GM19468 (cell line): ENCODE measurements around the gene CKAP5.
"Not testable (repeated sequence)": the region's sequence is repeated elsewhere in the genome, so short reads cannot be mapped to it uniquely, and the experiment has no call there.

Experiments used
- ATAC-seq: cut with Tn5 transposase; IDR thresholded peaks from one replicate; pipeline ENCODE4 v1.9.1; 2021; ENCODE audit warnings: mild to moderate bottlenecking, moderate library complexity, moderate number of reproducible peaks; ENCODE audit not compliant: unreplicated experiment; ENCODE audit errors: extremely low read depth

CKAP5 gene

DNA sequence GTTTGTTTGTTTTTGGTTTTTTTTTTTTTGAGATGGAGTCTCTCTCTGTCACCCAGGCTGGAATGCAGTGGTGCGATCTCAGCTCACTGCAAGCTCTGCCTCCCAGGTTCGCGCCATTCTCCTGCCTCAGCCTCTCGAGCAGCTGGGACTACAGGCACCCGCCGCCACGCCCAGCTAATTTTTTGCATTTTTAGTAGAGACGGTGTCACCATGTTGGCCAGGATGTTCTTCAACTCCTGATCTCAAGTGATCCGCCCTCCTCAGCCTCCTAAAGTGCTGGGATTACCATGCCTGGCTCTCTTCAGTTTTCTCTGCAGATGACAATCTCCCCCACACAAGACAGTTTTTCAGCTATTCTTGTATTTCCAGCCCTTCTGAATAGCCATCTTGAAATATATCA is 136.7 kb downstream of the CKAP5 start:
- not testable (repeated sequence) for ATAC-seq

DNA sequence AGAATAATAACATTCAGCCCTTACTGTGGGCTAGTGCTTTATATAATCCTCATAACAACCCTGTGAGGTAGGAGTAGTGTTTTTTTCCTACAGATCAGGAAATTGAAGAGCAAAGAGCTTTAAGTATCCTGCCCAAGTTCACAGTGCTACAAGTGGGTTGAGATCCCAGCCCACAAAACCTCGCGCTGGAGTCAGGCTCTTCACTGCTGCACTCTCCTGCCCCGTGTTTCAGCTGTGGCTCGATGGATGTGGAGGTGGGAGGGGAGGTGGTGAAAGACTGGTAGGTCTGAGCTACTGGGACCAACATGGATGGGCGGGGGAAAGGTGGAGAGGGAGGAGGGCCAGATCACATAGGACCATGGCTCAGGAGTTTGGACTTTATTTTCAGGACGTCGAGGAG is 139.2 kb downstream of the CKAP5 start:
- no peak for ATAC-seq

DNA sequence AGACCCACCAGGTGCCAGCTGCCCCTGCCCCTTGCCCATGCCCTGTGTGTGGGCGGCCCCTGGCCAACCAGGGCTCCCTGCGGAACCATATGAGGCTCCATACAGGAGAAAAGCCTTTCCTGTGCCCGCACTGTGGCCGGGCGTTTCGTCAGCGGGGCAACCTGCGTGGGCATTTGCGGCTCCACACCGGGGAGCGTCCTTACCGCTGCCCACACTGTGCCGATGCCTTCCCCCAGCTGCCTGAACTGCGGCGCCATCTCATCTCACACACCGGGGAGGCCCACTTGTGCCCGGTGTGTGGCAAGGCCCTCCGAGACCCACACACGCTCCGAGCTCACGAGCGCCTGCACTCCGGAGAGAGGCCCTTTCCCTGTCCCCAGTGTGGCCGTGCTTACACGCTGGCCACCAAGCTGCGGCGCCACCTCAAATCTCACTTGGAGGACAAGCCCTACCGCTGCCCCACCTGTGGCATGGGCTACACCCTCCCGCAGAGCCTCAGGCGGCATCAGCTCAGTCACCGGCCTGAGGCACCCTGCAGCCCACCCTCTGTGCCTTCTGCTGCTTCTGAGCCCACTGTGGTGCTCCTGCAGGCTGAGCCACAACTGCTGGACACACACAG is 140.9 kb downstream of the CKAP5 start:
- ATAC-seq, result no peak

DNA sequence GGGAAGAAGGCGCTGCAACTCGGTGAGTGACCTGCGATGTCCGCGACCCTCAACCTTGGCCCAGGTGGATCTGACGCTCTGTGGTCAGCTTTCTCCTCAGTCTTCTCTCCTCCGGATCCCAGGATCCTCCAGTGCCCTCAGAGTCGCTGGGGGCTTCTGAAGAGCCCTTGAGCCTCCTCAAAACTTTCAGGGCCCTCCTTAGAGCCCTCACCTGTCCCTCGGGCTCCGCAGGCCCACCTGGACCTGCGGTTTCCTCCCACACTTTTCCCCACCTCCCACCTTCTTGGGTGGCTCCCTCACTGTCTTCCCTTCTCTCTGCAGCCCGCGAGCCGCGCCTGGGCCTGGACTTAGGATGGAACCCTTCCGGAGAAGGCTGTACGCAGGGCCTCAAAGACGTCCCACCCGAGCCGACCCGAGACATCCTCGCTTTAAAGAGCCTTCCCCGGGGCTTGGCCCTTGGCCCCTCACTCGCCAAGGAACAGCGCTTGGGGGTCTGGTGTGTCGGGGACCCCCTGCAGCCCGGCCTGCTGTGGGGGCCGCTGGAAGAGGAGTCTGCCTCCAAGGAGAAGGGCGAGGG is 144.9 kb downstream of the CKAP5 start:
- no peak for ATAC-seq

DNA sequence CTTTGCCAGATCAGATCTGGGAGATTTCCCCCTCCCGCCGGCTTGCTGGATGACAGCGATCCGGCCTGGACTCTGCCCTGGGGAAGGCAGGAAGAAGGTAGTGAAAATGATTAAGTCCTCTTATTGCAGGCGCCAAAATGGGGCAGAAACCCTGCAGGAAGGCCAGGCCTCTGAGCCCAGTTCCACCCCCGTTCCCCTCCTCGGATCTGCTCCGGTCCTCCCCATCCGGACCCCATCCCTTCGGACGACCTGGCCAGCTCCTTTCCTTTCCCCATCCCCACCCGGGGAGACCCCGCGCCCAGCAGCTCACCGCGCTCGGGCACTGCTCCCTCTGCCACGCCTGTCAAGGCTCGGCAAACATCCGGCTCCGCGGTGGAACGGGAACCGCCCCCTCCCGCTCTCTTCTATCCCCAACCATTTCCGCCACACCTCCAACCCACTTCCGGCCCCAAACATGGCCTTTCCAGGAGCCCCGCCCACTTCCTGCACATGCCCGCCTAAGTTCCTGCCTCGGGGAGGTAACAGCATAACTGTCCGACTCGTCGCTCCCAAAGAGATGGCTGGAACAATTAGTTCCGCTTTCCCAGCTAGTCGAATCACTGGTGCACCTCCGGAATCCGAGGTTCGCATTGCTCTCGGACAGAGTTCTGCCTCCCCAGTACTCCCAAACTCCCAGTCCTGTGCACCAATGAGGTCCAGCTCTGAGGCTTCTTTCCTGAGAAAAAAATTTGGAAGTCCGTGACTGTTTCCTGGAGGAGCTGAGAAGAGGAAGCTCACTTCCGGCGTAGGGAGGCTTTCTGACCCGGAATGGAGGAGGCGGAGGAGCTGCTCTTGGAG is 145.6 kb downstream of the CKAP5 start, which contains the start of the genes ARHGAP1 and ZNF408:
ARHGAP1 (minus strand) TSS at position 379 of the 837 bp plus-strand sequence. CDS start 4,512 bp downstream, outside the sequence.
ZNF408 (plus strand) TSS at position 791 of the 837 bp plus-strand sequence; CDS start at position 808, 17 bp downstream.
- peak; percentile 87 for ATAC-seq

DNA sequence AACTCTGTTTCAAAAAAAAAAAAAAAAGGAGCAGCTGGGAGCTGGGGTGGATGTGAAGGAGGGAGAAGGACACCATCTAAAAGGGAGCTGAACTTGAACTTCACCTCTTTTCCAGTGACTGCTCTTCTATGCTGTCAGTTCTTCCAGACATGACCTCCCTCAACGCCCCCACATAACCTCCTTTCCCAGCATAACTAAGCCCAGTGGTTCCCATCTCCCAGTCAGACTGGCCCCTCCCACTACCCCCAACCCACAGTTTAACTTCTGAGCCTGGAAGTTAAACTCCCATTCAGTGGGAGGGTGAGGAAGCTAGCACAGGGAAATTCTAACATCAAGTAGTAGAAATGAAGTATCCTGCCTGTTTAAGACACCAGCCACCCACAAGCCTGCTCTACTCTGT is 147.5 kb downstream of the CKAP5 start:
- ATAC-seq, result no peak

DNA sequence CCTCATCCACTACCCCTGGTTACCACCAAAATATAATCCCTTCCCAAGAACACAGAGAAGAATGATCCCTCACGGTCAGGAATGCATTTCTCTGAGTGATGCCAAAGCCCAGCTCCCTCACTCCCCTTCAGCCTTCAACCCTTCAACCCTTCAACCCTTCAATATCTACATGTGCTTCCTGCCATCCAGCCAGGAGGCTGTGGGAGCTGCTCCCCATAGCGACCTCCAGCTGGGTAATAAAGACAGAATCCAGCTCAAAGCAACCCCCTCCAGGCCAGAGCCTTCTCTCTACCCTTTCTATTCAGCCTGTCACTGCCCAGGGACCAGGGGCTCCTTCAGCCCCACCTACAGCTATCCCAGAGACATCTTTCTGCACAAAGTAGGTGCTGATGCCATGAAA is 148.4 kb downstream of the CKAP5 start:
- no peak for ATAC-seq

DNA sequence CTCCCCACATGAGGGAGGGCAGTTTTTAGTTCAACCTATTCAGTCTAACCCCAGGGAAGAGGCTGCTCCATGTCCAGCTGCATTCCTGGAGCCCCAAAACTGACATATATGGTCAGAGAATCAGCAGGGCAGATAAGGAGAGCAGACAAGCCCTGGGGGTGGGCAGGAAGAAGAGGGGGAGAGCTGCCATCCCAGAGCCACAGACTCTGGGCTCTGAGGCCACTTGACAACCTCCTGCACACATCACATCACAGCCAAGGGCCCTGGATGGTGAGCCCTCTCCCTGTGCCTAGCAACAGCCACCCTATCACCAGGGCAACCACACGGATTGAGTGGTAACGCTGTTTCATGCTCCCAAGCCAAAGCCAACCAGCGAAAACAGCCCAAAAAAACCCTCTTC is 148.8 kb downstream of the CKAP5 start:
- no peak for ATAC-seq

DNA sequence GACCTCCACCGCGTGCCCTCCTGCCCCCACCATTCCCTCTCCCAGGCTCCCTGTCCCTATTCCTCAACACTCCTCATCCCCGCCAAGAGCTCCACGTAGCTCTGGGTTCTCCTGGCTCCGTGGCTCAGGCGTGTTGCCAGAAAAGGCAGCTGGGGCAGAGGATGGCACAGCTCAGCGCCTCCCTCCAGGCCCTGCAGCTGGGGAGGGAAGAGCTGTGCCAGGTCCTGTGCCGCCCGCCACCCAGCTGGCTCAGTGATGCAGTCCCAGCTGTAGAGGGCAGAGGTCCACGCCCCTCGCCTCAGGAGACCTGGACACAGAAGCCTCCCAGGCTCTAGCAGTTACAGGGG is 149.9 kb downstream of the CKAP5 start:
- no peak for ATAC-seq

DNA sequence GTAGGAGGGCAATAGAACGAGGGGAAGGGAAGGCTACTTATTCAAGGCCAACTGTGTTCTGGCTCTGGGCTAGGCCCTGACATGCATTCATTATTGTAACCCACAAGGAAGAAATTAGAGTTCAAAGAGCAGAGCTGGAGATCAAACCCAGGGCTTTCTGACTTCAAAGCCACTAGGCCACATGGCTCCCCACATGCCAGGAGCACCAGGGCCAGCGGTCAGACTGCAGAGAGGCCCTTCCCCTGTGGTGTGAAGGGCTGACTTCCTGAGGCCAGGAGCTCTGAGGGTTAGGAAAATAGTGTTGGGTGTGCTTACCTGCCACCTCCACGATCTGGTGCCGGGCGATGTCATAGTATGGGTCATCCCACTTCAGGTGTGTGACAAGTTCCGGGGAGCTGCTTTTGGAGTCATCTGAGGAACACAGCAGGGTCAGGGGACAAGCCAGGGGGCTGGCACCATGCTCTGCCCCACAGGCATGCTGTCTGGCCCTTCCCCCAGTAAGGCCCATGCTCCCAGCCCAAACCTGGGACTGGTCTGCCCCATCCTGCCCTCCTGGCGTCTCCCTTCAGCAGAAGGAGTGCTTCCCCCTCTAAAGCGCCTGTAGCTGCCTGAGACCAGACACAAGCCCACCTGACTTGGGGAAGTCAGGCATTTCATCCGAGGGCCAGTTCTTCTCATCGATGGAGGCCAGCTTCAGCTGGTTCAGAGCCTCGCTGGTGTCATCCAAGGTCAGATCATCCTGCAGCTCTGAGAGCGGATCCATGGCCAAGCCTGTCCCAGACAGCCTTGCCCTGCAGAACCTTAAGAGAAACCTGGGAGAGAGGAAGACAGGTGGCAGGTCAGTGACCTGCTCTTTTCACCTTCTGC is 150.5 kb downstream of the CKAP5 start:
- no peak for ATAC-seq

DNA sequence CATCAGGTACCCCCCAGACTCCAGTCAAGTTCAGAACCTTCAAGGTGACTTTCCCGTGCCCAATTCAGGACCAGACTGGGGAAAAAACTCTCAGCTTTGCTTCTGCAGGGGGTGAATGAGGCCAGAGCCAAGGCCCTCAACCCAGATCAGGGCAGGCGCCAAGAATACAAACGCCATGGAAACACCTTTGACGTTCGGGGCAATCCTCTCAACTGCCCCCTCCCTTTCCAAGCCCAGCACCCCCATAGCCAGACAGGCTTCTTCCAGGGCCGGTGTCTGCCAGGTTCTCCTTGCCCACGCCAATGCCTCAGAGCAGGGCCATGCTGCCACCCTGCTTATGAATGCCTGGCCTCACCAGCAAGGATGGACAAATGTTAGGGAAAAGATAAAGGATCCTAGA is 151.5 kb downstream of the CKAP5 start:
- no peak for ATAC-seq

DNA sequence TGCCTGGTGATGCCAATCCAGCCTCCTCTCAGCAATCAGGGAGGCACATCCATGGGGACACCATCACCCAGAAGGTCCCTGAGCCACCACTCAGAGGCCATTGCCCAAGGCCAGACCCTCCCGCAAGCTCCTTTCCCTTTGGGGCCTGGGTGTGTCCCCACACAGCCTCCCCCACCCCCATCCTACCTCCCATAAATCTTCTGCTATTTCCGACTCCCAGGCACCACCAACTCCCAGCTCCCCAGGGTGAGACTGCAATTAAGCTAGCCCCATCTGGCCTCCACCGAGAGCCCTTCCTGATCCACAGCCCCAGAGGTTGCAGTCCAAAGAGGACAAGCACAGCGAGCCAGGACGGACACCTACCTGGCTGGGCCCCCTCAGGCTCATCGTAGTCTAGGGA is 152.0 kb downstream of the CKAP5 start:
- ATAC-seq, result no peak

DNA sequence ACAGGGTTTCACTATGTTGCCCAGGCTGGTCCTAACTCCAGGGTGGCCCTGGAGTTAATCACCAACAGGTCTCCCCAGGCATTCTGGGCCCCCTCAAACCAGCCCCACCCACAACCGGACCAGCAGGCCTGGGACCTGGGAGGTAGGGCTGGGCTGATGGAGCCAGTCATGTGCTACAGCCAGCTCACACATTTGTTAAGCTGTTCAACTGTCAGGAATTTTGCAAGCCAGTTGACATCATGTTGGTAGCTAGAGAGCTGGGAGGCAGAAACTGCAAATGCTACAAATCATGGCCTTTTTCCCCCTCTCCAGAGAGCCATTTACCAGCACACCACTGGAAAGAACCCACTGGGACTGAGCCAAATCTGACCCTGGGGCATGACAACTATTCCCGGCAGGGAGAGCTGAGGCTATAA is 152.5 kb downstream of the CKAP5 start:
- ATAC-seq, result no peak
